H9 (cell line): ENCODE measurements around the gene POU6F2. TPM values are rescaled to one million over a fixed set of nuclear protein-coding genes. Genes with fewer than 3 reads are reported as not detected.
A peak's percentile ranks its signal among the peaks of the same experiment; 100 is the strongest.

Source experiments
- DNase-seq: peaks from one replicate; pipeline ENCODE4 v3.0.0-alpha.2; 2017
- H2AFZ ChIP-seq: one replicate; pipeline ENCODE4 v1.6.1; 2013; ENCODE audit warnings: mild to moderate bottlenecking, low read length, control low read depth, moderate library complexity
- H2AK5ac ChIP-seq: 2 replicates; pipeline ENCODE4 v1.6.1; 2013; ENCODE audit warnings: low read length, control low read depth, mixed read lengths; ENCODE audit not compliant: insufficient read length
- H2BK120ac ChIP-seq: one replicate; pipeline ENCODE4 v1.6.1; 2013; ENCODE audit warnings: low read depth, mild to moderate bottlenecking, low read length, control low read depth, inconsistent platforms; ENCODE audit not compliant: poor library complexity, severe bottlenecking
- H2BK12ac ChIP-seq: 2 replicates; pipeline ENCODE4 v1.6.1; 2013; ENCODE audit warnings: low read length, control low read depth, mixed read lengths, low read depth; ENCODE audit not compliant: insufficient read length
- H2BK15ac ChIP-seq: 2 replicates; pipeline ENCODE4 v1.6.1; 2013; ENCODE audit warnings: low read depth, low read length, control low read depth
- H2BK20ac ChIP-seq: one replicate; pipeline ENCODE4 v1.6.1; 2013; ENCODE audit warnings: low read depth, mild to moderate bottlenecking, low read length, control low read depth, inconsistent platforms; ENCODE audit not compliant: poor library complexity, severe bottlenecking
- H2BK5ac ChIP-seq: 2 replicates; pipeline ENCODE4 v1.6.1; 2013; ENCODE audit warnings: low read length, control low read depth, mixed read lengths; ENCODE audit not compliant: insufficient read length
- H3K14ac ChIP-seq: 2 replicates; pipeline ENCODE4 v1.6.1; 2013; ENCODE audit warnings: low read length, control low read depth; ENCODE audit not compliant: insufficient read depth
- H3K18ac ChIP-seq: 2 replicates; pipeline ENCODE4 v1.6.1; 2013; ENCODE audit warnings: low read depth, mild to moderate bottlenecking, mixed read lengths, low read length, control low read depth; ENCODE audit not compliant: insufficient read length
- H3K23ac ChIP-seq: 2 replicates; pipeline ENCODE4 v1.6.1; 2013; ENCODE audit warnings: low read length, control low read depth, mixed read lengths, low read depth; ENCODE audit not compliant: insufficient read length
- H3K23me2 ChIP-seq: 2 replicates; pipeline ENCODE4 v1.6.1; 2013; ENCODE audit warnings: low read depth, mild to moderate bottlenecking, mixed read lengths, low read length, control low read depth; ENCODE audit not compliant: insufficient read length, poor library complexity, severe bottlenecking
- H3K27ac ChIP-seq: 2 replicates; pipeline ENCODE4 v1.5.1; 2013; ENCODE audit warnings: low read length, control low read depth, mixed read lengths, low read depth; ENCODE audit not compliant: insufficient read length
- H3K27me3 ChIP-seq: 2 replicates; pipeline ENCODE4 v1.6.1; 2013; ENCODE audit warnings: low read length, control low read depth, inconsistent platforms; ENCODE audit not compliant: insufficient read depth
- H3K4ac ChIP-seq: 2 replicates; pipeline ENCODE4 v1.6.1; 2013; ENCODE audit warnings: low read depth, mild to moderate bottlenecking, control low read depth, inconsistent platforms, low read length, moderate library complexity
- H3K4me1 ChIP-seq: 2 replicates; pipeline ENCODE4 v1.6.1; 2013; ENCODE audit warnings: low read length, control low read depth, inconsistent platforms; ENCODE audit not compliant: insufficient read depth
- H3K4me2 ChIP-seq: 2 replicates; pipeline ENCODE4 v1.6.1; 2013; ENCODE audit warnings: low read length, control low read depth, mixed read lengths; ENCODE audit not compliant: insufficient read length, insufficient read depth
- H3K56ac ChIP-seq: 2 replicates; pipeline ENCODE4 v1.6.1; 2013; ENCODE audit warnings: low read depth, mild to moderate bottlenecking, mixed read lengths, low read length, control low read depth; ENCODE audit not compliant: insufficient read length
- H3K79me1 ChIP-seq: 2 replicates; pipeline ENCODE4 v1.6.1; 2013; ENCODE audit warnings: low read depth, mild to moderate bottlenecking, moderate library complexity, low read length, control low read depth, inconsistent platforms; ENCODE audit not compliant: insufficient read depth, poor library complexity, severe bottlenecking
- H3K79me2 ChIP-seq: 2 replicates; pipeline ENCODE4 v1.6.1; 2013; ENCODE audit warnings: low read length, control low read depth, inconsistent platforms; ENCODE audit not compliant: insufficient read depth
- H3K9ac ChIP-seq: 2 replicates; pipeline ENCODE4 v1.6.1; 2013; ENCODE audit warnings: low read length, control low read depth, mixed read lengths; ENCODE audit not compliant: insufficient read length; ENCODE audit errors: extremely low read depth
- H3K9me3 ChIP-seq: one replicate; pipeline ENCODE4 v1.6.1; 2013; ENCODE audit warnings: low read depth, low read length, inconsistent platforms; ENCODE audit not compliant: control insufficient read depth
- H3T11ph ChIP-seq: one replicate; pipeline ENCODE4 v1.6.1; 2013; ENCODE audit warnings: mild to moderate bottlenecking, low read length, control low read depth, inconsistent platforms
- H4K20me1 ChIP-seq: one replicate; pipeline ENCODE4 v1.6.1; 2013; ENCODE audit not compliant: control insufficient read depth, insufficient read length, insufficient read depth
- H4K5ac ChIP-seq: 2 replicates; pipeline ENCODE4 v1.6.1; 2013; ENCODE audit warnings: low read depth, mild to moderate bottlenecking, mixed read lengths, low read length, control low read depth; ENCODE audit not compliant: insufficient read length
- H4K8ac ChIP-seq: replicated peaks from 2 replicates; pipeline ENCODE4 v1.6.1; 2013; ENCODE audit warnings: low read length, control low read depth, mixed read lengths, low read depth; ENCODE audit not compliant: insufficient read length
- H4K91ac ChIP-seq: 2 replicates; pipeline ENCODE4 v1.6.1; 2013; ENCODE audit warnings: low read depth, mild to moderate bottlenecking, moderate library complexity, mixed read lengths, low read length, control low read depth; ENCODE audit not compliant: insufficient read length
- H3K27ac Mint-ChIP-seq, 3 experiments: 2 replicates in 2 of 3; 3 replicates in 1 of 3; pipeline ENCODE4 v1.8.0; 2020 to 2021; ENCODE audit warnings: mixed read lengths in 3 of 3, mild to moderate bottlenecking in 1 of 3, moderate library complexity in 1 of 3
- H3K27me3 Mint-ChIP-seq: 2 replicates; pipeline ENCODE4 v1.8.0; 2021; ENCODE audit warnings: low read depth, mild to moderate bottlenecking, moderate library complexity, mixed read lengths
- H3K36me3 Mint-ChIP-seq, 3 experiments: 2 replicates in 2 of 3; 3 replicates in 1 of 3; pipeline ENCODE4 v1.8.0; 2020 to 2021; ENCODE audit warnings: low read depth in 3 of 3, mixed read lengths in 3 of 3; ENCODE audit not compliant: insufficient read depth in 1 of 3
- H3K4me1 Mint-ChIP-seq, 2 experiments: 2 replicates each; pipeline ENCODE4 v1.8.0; 2020; ENCODE audit warnings: mixed read lengths in 2 of 2
- H3K4me3 Mint-ChIP-seq, 2 experiments: 2 replicates in 1 of 2; 3 replicates in 1 of 2; pipeline ENCODE4 v1.8.0; 2020 to 2021; ENCODE audit warnings: mild to moderate bottlenecking in 2 of 2, mixed read lengths in 2 of 2, moderate library complexity in 1 of 2
- H3K9me3 Mint-ChIP-seq, 2 experiments: 2 replicates in 1 of 2; 3 replicates in 1 of 2; pipeline ENCODE4 v1.8.0; 2020; ENCODE audit warnings: mild to moderate bottlenecking in 2 of 2, mixed read lengths in 2 of 2, moderate library complexity in 1 of 2
- WGBS: extraction: QIAGEN DNeasy Blood & Tissue Kit; methylation state at CpG from one replicate; pipeline ENCODE4 v1.1.7; 2013; ENCODE audit warnings: missing lambda C conversion rate, low lambda C conversion rate, mixed read lengths; ENCODE audit not compliant: insufficient read length; ENCODE audit errors: extremely low coverage; 5-methylcytosine and 5-hydroxymethylcytosine counted together
- total RNA-seq: library from RNA; stranded (reverse); gene quantifications from 2 replicates; pipeline ENCODE4 v1.2.1, GENCODE V29; 2021
- TF ChIP-seq, protein P1 (sequence below): fragments of 200-600 bp; sonication (generic); conservative IDR thresholded peaks from 3 replicates; pipeline ENCODE4 v1.8.0; 2021; ENCODE audit warnings: antibody characterized with exemption, mild to moderate bottlenecking

Gene POU6F2
- total RNA-seq, 1 experiment from 2014 or later = 1.9 TPM

DNA sequence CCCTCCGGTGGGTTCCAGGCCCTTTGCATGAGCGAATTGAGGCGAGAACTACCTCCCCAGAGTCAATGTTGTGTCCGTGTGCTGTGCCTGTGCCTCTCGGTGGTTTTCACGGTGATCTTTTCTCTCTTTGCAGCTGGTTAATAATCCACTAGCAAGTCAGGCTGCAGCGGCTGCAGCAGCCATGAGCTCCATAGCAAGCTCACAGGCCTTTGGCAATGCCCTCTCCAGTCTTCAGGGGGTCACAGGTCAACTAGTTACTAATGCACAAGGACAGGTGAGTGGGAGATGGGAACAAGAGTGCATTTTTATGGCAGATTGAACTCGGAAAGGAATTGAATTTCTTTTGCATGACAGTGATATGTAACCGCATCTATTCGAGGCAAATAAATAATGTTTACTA, 428.8 kb downstream of the POU6F2 start:
- Histone ChIP-seq H4K8ac (no peak overlapping the region), H2AFZ (no peak overlapping the region), H3K14ac (no peak overlapping the region), H3K27me3 (no peaks in the 10 kb centered on the region), H2BK5ac (no peak overlapping the region), H2BK12ac (no peak overlapping the region), H4K5ac (no peak overlapping the region), H2BK15ac (no peak overlapping the region), H3K79me2 (no peaks in the 10 kb centered on the region), H3K27ac (no peak overlapping the region), H2BK20ac (no peak overlapping the region), H3T11ph (no peak overlapping the region), H3K18ac (no peak overlapping the region), H3K4ac (no peak overlapping the region), H3K9me3 (no peaks in the 10 kb centered on the region), H3K4me1 (no peaks in the 10 kb centered on the region; the same call in 1 of the 2 replicates), H3K23me2 (no peaks in the 10 kb centered on the region), H3K79me1 (no peaks in the 10 kb centered on the region), H4K91ac (no peak overlapping the region), H3K23ac (no peak overlapping the region), H4K20me1 (no peaks in the 10 kb centered on the region), H2AK5ac (no peak overlapping the region), H3K56ac (no peak overlapping the region), H3K4me2 (no peak overlapping the region), H2BK120ac (no peak overlapping the region), H3K9ac (no peak overlapping the region)
- no peaks in the 10 kb centered on the region for H3K9me3 Mint-ChIP-seq
- peak overlapping the region in 1 of 3 experiments; percentile 3; a peak in 2 of 7 replicates for H3K27ac Mint-ChIP-seq
- no peak for DNase-seq
- TF ChIP-seq, protein P1, sequence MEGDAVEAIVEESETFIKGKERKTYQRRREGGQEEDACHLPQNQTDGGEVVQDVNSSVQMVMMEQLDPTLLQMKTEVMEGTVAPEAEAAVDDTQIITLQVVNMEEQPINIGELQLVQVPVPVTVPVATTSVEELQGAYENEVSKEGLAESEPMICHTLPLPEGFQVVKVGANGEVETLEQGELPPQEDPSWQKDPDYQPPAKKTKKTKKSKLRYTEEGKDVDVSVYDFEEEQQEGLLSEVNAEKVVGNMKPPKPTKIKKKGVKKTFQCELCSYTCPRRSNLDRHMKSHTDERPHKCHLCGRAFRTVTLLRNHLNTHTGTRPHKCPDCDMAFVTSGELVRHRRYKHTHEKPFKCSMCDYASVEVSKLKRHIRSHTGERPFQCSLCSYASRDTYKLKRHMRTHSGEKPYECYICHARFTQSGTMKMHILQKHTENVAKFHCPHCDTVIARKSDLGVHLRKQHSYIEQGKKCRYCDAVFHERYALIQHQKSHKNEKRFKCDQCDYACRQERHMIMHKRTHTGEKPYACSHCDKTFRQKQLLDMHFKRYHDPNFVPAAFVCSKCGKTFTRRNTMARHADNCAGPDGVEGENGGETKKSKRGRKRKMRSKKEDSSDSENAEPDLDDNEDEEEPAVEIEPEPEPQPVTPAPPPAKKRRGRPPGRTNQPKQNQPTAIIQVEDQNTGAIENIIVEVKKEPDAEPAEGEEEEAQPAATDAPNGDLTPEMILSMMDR = no peak
- peaks cover 23 to 28% of the 10 kb centered on the region in 2 experiments for H3K4me1 Mint-ChIP-seq
- WGBS = no CpG with 5 or more reads among the region's 10 CpGs
- no peak overlapping the region for H3K4me3 Mint-ChIP-seq
- no peaks in the 10 kb centered on the region for H3K27me3 Mint-ChIP-seq
- no peaks in the 10 kb centered on the region for H3K36me3 Mint-ChIP-seq
